SKM-1 treated with dmso at 0.1 percent for 144 hours (cell line): ENCODE data around the gene DHRS11.

Experiments
- DNase-seq: peaks from one replicate; lab custom pipeline; 2025; ENCODE audit not compliant: unreplicated experiment; lab: John Stamatoyannopoulos, UW

DHRS11 gene

DNA sequence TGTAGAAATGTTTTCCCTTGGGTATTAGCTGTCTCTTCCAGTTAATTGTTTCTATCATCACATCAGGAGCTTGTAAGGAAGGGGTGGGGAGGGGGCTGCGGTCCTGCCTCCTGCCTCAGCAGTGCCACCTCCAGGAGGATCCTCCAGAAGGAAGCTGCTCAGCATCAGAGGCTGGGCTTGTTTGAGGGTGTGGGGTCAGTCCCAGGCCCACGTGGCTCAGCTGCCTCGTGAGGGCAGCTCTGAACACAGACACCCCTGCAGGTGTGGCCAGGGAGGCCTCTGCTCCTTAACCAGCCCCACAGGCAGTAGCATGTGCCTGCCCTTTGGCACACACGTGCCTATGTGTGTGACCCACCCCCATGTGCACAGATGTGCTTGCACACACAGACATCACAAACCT, 56.0 kb downstream of the DHRS11 start:
- no peak for DNase-seq

DNA sequence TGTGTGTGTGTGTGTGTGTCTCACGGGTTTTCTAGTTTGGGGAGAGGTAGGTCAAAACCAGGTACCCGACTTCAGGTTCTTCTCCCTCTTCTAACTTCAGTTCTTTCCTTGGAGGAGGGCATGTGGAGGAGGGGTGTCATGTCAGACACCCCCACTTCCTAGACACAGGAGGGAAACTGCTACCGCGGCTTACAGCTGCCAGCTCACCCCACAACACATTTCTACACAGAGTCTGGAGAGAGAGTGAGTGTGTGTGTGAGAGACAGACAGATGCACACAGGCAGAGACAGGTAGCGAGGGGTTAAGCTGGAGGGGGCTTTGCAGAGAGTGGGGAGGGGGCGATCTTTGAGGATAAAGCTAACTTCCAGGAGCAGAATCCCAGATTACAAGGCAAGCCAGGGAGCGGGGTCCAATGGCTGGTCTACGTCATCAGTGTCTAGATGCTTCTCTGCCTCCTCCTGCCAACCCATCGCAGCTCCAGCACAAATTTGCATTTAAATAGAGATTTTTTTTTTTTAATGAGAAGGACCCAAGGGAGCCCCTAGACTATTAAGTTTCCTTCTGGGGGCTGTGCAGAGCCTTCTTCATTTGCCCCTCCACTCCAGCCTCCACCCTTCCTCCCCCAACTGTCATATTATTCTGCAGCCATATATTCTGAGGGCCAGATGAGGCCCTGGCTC, 58.6 kb downstream of the DHRS11 start:
- no peak for DNase-seq
